IMR-90 (cell line): Measurements from ENCODE around the gene NEURL1.

Experiments
- MXI1 ChIP-seq: IDR thresholded peaks from 2 replicates; pipeline ENCODE4 v1.6.1; 2012; ENCODE audit warnings: low read depth, mild to moderate bottlenecking, low read length, moderate library complexity, borderline replicate concordance
- RCOR1 ChIP-seq: IDR thresholded peaks from 2 replicates; pipeline ENCODE4 v1.6.1; 2012; ENCODE audit warnings: mild to moderate bottlenecking, low read length, improper control_type of control experiment; ENCODE audit not compliant: insufficient replicate concordance
- TF ChIP-seq, protein P1 (sequence below): conservative IDR thresholded peaks from 2 replicates; pipeline ENCODE4 v1.5.1; 2012; ENCODE audit warnings: mild to moderate bottlenecking, low read depth, low read length, improper control_type of control experiment

DNA sequence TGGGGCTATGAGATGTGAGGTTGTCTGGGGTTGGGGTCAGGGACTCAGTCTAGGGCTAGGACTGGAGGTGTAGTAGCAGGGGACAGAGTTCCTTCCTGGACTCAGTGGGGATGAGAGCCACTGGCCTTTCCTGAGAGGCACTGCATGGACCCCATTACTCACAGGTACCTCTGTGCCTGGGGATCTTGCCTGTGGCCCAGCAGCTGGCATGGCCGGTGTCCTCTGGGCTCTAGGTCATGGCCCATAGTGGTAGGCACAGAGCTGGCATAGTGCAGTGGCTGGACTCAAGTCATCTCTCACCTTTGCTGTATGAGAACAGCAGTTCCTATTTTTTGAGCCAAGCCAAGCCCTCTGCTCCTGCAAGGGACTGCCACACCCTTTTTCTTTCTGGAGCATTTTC, 51.9 kb downstream of the NEURL1 start:
- TF ChIP-seq RCOR1 = no peak
- TF ChIP-seq, protein P1, sequence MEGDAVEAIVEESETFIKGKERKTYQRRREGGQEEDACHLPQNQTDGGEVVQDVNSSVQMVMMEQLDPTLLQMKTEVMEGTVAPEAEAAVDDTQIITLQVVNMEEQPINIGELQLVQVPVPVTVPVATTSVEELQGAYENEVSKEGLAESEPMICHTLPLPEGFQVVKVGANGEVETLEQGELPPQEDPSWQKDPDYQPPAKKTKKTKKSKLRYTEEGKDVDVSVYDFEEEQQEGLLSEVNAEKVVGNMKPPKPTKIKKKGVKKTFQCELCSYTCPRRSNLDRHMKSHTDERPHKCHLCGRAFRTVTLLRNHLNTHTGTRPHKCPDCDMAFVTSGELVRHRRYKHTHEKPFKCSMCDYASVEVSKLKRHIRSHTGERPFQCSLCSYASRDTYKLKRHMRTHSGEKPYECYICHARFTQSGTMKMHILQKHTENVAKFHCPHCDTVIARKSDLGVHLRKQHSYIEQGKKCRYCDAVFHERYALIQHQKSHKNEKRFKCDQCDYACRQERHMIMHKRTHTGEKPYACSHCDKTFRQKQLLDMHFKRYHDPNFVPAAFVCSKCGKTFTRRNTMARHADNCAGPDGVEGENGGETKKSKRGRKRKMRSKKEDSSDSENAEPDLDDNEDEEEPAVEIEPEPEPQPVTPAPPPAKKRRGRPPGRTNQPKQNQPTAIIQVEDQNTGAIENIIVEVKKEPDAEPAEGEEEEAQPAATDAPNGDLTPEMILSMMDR = no peak
- no peak for TF ChIP-seq MXI1
